Measurements from ENCODE around the gene TBC1D2B. TPM values are rescaled to one million over a fixed set of nuclear protein-coding genes. Genes with fewer than 3 reads are reported as not detected.

Gene TBC1D2B
- total RNA-seq, 6 donors from 2014 or later = 31.5 to 103 (median 64.2) TPM

Small RNA genes within 50 kb of the gene (small RNA-seq; reads per million reads assigned to genes)
- gene RF00092 = 0 reads per million in 4 donors

Other genes starting within 250 kb of the TBC1D2B start
- gene SH2D7, start 14.8 kb upstream of the TBC1D2B start, total RNA-seq = under 1 TPM in 1 of 6 donors, not detected in 5; 0.09 TPM
- 1 to 10 TPM in 3 of 6 donors, under 1 TPM in 2, not detected in 1; 0.77 to 5.2 (median 1.2) TPM for gene CIB2, start 53.7 kb upstream of the TBC1D2B start, total RNA-seq
- 10 to 100 TPM; 17.5 to 80.1 (median 48.2) TPM for gene IDH3A, start 71.7 kb upstream of the TBC1D2B start, total RNA-seq
- gene ACSBG1, start 156.9 kb upstream of the TBC1D2B start, total RNA-seq = 1 to 10 TPM in 4 of 6 donors, under 1 TPM in 1, not detected in 1; 0.22 to 7.3 (median 2.3) TPM
- gene DNAJA4, start 186.9 kb upstream of the TBC1D2B start, total RNA-seq = 10 to 100 TPM in 5 of 6 donors, 1 to 10 TPM in 1; 9.1 to 76.8 (median 19.9) TPM
- 10 to 100 TPM; 33.6 to 67.1 (median 50.3) TPM for gene SKIC8, start 221.9 kb upstream of the TBC1D2B start, total RNA-seq

All from upper lobe of left lung (tissue), 6 donors.